ENCODE results near the gene ADD3.

Gene ADD3

GRCh38 chr10:110006358-110007160 lies 1.2 kb upstream of the ADD3 start (continued):
- TF ChIP-seq CTCF (tag by site-specific recombination; IDR thresholded peaks at IDR 0.05) = no peak
- no peak for TF ChIP-seq TSHZ1 (tag by site-specific recombination; IDR thresholded peaks at IDR 0.05; ENCODE audit: borderline replicate concordance)
- TF ChIP-seq GLI4 (tag by site-specific recombination; IDR thresholded peaks at IDR 0.05) = no peak
- no peak for TF ChIP-seq ZNF133 (tag by site-specific recombination; IDR thresholded peaks at IDR 0.05)
- TF ChIP-seq ZNF555 (tag by site-specific recombination; conservative IDR thresholded peaks at IDR 0.05) = no peak
- peak; percentile 82 for TF ChIP-seq ZNF366 (tag by site-specific recombination; conservative IDR thresholded peaks at IDR 0.05)
- TF ChIP-seq ZNF768 (tag by site-specific recombination; IDR thresholded peaks at IDR 0.05) = no peak
- TF ChIP-seq ZNF707 (tag by site-specific recombination; IDR thresholded peaks at IDR 0.05) = no peak
- TF ChIP-seq ZNF530 (tag by site-specific recombination; IDR thresholded peaks at IDR 0.05; ENCODE audit: low read depth) = no peak
- no peak for TF ChIP-seq ZNF223 (tag by site-specific recombination; IDR thresholded peaks at IDR 0.05)
- TF ChIP-seq ZSCAN4 (tag by site-specific recombination; IDR thresholded peaks at IDR 0.05) = 0 out of 2 replicates have a peak, but pooled peaks have one; percentile 13
- TF ChIP-seq ZIC2 (tag by site-specific recombination; IDR thresholded peaks at IDR 0.05) = no peak
- TF ChIP-seq ZBTB11 (tag by site-specific recombination; conservative IDR thresholded peaks at IDR 0.05; ENCODE audit: low read depth) = no peak; the same call in 1 of the 2 replicates
- TF ChIP-seq ZNF830 (tag by site-specific recombination; IDR thresholded peaks at IDR 0.05; ENCODE audit: low read depth) = no peak
- TF ChIP-seq ZNF518A (tag by site-specific recombination; conservative IDR thresholded peaks at IDR 0.05; ENCODE audit: low read depth) = no peak
- peak; percentile 62; the same call in 1 of the 2 replicates for TF ChIP-seq GLIS2 (tag by site-specific recombination; IDR thresholded peaks at IDR 0.05)
- no peak for TF ChIP-seq ZNF777 (tag by site-specific recombination; IDR thresholded peaks at IDR 0.05; ENCODE audit: borderline replicate concordance)
- no peak for TF ChIP-seq ZNF16 (tag by site-specific recombination; IDR thresholded peaks at IDR 0.05; ENCODE audit: low read depth)
- TF ChIP-seq ZNF274 (IDR thresholded peaks at IDR 0.05; ENCODE audit: low read length) = no peak
- TF ChIP-seq ZNF274 (tag by site-specific recombination; IDR thresholded peaks at IDR 0.05; ENCODE audit: borderline replicate concordance) = no peak
- no peak for TF ChIP-seq ZNF692 (tag by site-specific recombination; IDR thresholded peaks at IDR 0.05)

All from HEK293 (cell line).